Measurements from ENCODE around the gene SAC3D1.
A peak's percentile ranks its signal among the peaks of the same experiment; 100 is the strongest.

The SAC3D1 gene

GRCh38 chr11:65059959-65060824 is 19.2 kb downstream of the SAC3D1 start:
- DNase-seq (ENCODE audit: low spot score), result no peak

GRCh38 chr11:65060913-65061408 is 20.0 kb downstream of the SAC3D1 start:
- no peak for DNase-seq (ENCODE audit: low spot score)

- no peak for DNase-seq (ENCODE audit: low spot score)
Measured at GRCh38 chr11:65063532-65063931, 22.5 kb downstream of the SAC3D1 start.

- DNase-seq (ENCODE audit: low spot score), result no peak
Measured at GRCh38 chr11:65064847-65065240, 23.8 kb downstream of the SAC3D1 start.

- DNase-seq (ENCODE audit: low spot score), result no peak
Measured at GRCh38 chr11:65065851-65066250, 24.8 kb downstream of the SAC3D1 start.

GRCh38 chr11:65066315-65066714 is 25.3 kb downstream of the SAC3D1 start:
- DNase-seq (ENCODE audit: low spot score), result no peak

GRCh38 chr11:65066805-65067291 is 25.8 kb downstream of the SAC3D1 start:
- DNase-seq (ENCODE audit: low spot score), result no peak

GRCh38 chr11:65067446-65067845 is 26.4 kb downstream of the SAC3D1 start:
- no peak for DNase-seq (ENCODE audit: low spot score)

- DNase-seq (ENCODE audit: low spot score), result no peak
Measured at GRCh38 chr11:65069217-65069616, 28.2 kb downstream of the SAC3D1 start.

- DNase-seq (ENCODE audit: low spot score), result no peak
Measured at GRCh38 chr11:65071907-65072630, 31.1 kb downstream of the SAC3D1 start.

GRCh38 chr11:65072631-65072966 is 31.6 kb downstream of the SAC3D1 start:
- DNase-seq (ENCODE audit: low spot score), result no peak

GRCh38 chr11:65077451-65077850 is 36.4 kb downstream of the SAC3D1 start:
- no peak for DNase-seq (ENCODE audit: low spot score)

- no peak for DNase-seq (ENCODE audit: low spot score)
Measured at GRCh38 chr11:65078151-65078550, 37.1 kb downstream of the SAC3D1 start.

- no peak for DNase-seq (ENCODE audit: low spot score)
Measured at GRCh38 chr11:65078786-65079342, 37.9 kb downstream of the SAC3D1 start.

GRCh38 chr11:65083134-65083833 is 42.3 kb downstream of the SAC3D1 start:
- DNase-seq (ENCODE audit: low spot score), result no peak

- DNase-seq (ENCODE audit: low spot score), result peak; percentile 96
Measured at GRCh38 chr11:65083834-65084597, 43.0 kb downstream of the SAC3D1 start, which contains the start of the genes CDCA5 and ZFPL1. Gene CDCA5 (minus strand): TSS chr11:65084040. CDS start chr11:65083978, 62 bp downstream. Gene ZFPL1 (plus strand): TSS chr11:65084222. CDS start chr11:65084699, 477 bp downstream.

GRCh38 chr11:65084598-65085375 is 43.8 kb downstream of the SAC3D1 start:
- DNase-seq (ENCODE audit: low spot score), result no peak

GRCh38 chr11:65085446-65085845 is 44.4 kb downstream of the SAC3D1 start:
- DNase-seq (ENCODE audit: low spot score), result no peak

GRCh38 chr11:65086809-65087208 is 45.8 kb downstream of the SAC3D1 start:
- DNase-seq (ENCODE audit: low spot score), result no peak

GRCh38 chr11:65087216-65087615 is 46.2 kb downstream of the SAC3D1 start:
- no peak for DNase-seq (ENCODE audit: low spot score)
